ENCODE measurements around the gene CMPK2.
"Not testable (repeated sequence)": the region's sequence is repeated elsewhere in the genome, so short reads cannot be mapped to it uniquely, and the experiment has no call there.

The CMPK2 gene

GRCh38 chr2:6865346-6866274 lies at the start of gene CMPK2:
TSS of gene CMPK2 (minus strand) at chr2:6865907. CDS start at chr2:6865696, 211 bp downstream.
- DNase-seq = peak; percentile 30

- DNase-seq = no peak
These were observed 49.7 kb upstream of the CMPK2 start for GRCh38 chr2:6915399-6915798.

GRCh38 chr2:6914828-6915227 lies 49.1 kb upstream of the CMPK2 start:
- no peak for DNase-seq

GRCh38 chr2:6913415-6914157 lies 47.9 kb upstream of the CMPK2 start:
- no peak for DNase-seq

- DNase-seq = no peak
These were observed 46.0 kb upstream of the CMPK2 start for GRCh38 chr2:6911721-6912120.

GRCh38 chr2:6909431-6910385 lies 44.0 kb upstream of the CMPK2 start:
- DNase-seq = no peak

- DNase-seq = no peak
These were observed 42.6 kb upstream of the CMPK2 start for GRCh38 chr2:6908291-6908690.

- peak; percentile 8 for DNase-seq
These were observed 40.5 kb upstream of the CMPK2 start for GRCh38 chr2:6906165-6906741.

- no peak for DNase-seq
These were observed 40.0 kb upstream of the CMPK2 start for GRCh38 chr2:6905668-6906067.

GRCh38 chr2:6902581-6902980 lies 36.9 kb upstream of the CMPK2 start:
- DNase-seq = not testable (repeated sequence)

- DNase-seq = no peak
These were observed 31.4 kb upstream of the CMPK2 start for GRCh38 chr2:6896930-6897759.

- no peak for DNase-seq
These were observed 28.3 kb upstream of the CMPK2 start for GRCh38 chr2:6893876-6894482.

GRCh38 chr2:6888724-6889123 lies 23.0 kb upstream of the CMPK2 start:
- DNase-seq = no peak

- DNase-seq = no peak
These were observed 22.1 kb upstream of the CMPK2 start for GRCh38 chr2:6887751-6888192.

GRCh38 chr2:6885968-6886367 lies 20.3 kb upstream of the CMPK2 start:
- no peak for DNase-seq

- DNase-seq = no peak
These were observed 19.8 kb upstream of the CMPK2 start for GRCh38 chr2:6885551-6885950.

- no peak for DNase-seq
These were observed 17.9 kb upstream of the CMPK2 start for GRCh38 chr2:6883448-6884122.

GRCh38 chr2:6881516-6881915 lies 15.8 kb upstream of the CMPK2 start:
- no peak for DNase-seq

GRCh38 chr2:6881046-6881445 lies 15.3 kb upstream of the CMPK2 start:
- DNase-seq = no peak

GRCh38 chr2:6880200-6880733 lies 14.6 kb upstream of the CMPK2 start:
- DNase-seq = no peak
